ENCODE measurements around the gene GLI2.

DNA sequence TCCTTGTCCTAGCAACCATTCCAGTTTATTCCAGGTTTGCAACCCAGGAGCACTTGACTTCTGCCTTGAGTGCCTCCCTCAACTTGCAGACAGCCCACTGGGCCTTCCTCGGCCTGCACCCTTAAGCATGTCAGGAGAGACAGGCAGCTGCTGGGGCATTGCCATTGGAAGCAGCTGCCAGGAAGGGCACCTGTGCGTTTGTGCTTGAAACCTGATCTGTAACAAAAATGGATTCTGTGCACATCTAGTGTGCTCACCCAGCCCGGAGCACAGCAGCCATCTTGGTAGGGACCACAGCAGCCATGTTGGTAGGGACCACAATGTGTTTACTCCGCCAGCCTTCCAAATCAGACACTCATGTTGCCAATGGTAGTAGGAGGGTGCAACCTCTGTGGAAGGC, 44.3 kb upstream of the GLI2 start:
- TF ChIP-seq NFRKB (IDR thresholded peaks at IDR 0.05; ENCODE audit: low read depth) = no peak
- no peak for TF ChIP-seq GABPA (tag; conservative IDR thresholded peaks at IDR 0.05; ENCODE audit: low read depth)
- TF ChIP-seq TBP (optimal IDR thresholded peaks at IDR 0.05; ENCODE audit: low read depth, low read length) = no peak
- TF ChIP-seq RBBP5 (IDR thresholded peaks at IDR 0.05; ENCODE audit: borderline replicate concordance, insufficient read depth, low read length, poor library complexity, severe bottlenecking) = no peak
- no peak for TF ChIP-seq CTCF (IDR thresholded peaks at IDR 0.05 in 2 of 3, conservative IDR thresholded peaks at IDR 0.05 in 1 of 3; ENCODE audit: insufficient read depth in 2 of 3, low read depth in 1 of 3, low read length in 3 of 3)
- TF ChIP-seq TFAM (CRISPR knock-in tag; conservative IDR thresholded peaks at IDR 0.05) = no peak
- TF ChIP-seq EP300 (IDR thresholded peaks at IDR 0.05; ENCODE audit: low read length) = no peak
- TF ChIP-seq TAF7 (tag; IDR thresholded peaks at IDR 0.05) = no peak
- no peak for TF ChIP-seq FOXA1 (IDR thresholded peaks at IDR 0.05; ENCODE audit: borderline replicate concordance)

Data from K562 (cell line).